Tibial nerve (tissue), 4 donors: ENCODE measurements around the gene NPDC1. TPM values are rescaled to one million over a fixed set of nuclear protein-coding genes. Genes with fewer than 3 reads are reported as not detected.

Experiments used
- DNase-seq, 2 donors: peaks; one replicate each; pipeline ENCODE4 v3.0.0-alpha.2; 2019; ENCODE audit warnings: low spot score in 2 of 2
- H3K27ac ChIP-seq, 4 donors: fragments of 200-600 bp; sonication (generic) in 3 of 4; one replicate each; pipeline ENCODE4 v1.5.1; 2017 to 2019; ENCODE audit warnings: mild to moderate bottlenecking in 1 of 4
- H3K27me3 ChIP-seq, 2 donors: fragments of 200-600 bp; sonication (generic) in 1 of 2; one replicate each; pipeline versions ENCODE4 v1.5.1 to v1.6.0; 2017 to 2019
- H3K36me3 ChIP-seq, 3 donors: fragments of 200-600 bp; sonication (generic); one replicate each; pipeline ENCODE4 v1.5.1; 2018 to 2019
- H3K4me1 ChIP-seq, 4 donors: fragments of 200-600 bp; sonication (generic) in 3 of 4; one replicate each; pipeline ENCODE4 v1.5.1; 2017 to 2019
- H3K4me3 ChIP-seq, 4 donors: fragments of 200-600 bp; sonication (generic) in 3 of 4; one replicate each; pipeline ENCODE4 v1.5.1; 2017 to 2019; ENCODE audit warnings: mild to moderate bottlenecking in 1 of 4, moderate library complexity in 1 of 4
- H3K9me3 ChIP-seq, 4 donors: fragments of 200-600 bp; sonication (generic) in 3 of 4; one replicate each; pipeline ENCODE4 v1.5.1; 2017 to 2019
- CTCF ChIP-seq, 5 experiments: fragments of 200-600 bp in 3 of 5; fragments of 450-650 bp in 2 of 5; sonication (generic) in 3 of 5; IDR thresholded peaks; one replicate each; pipeline ENCODE4 v1.5.1; 2016 to 2019; ENCODE audit warnings: antibody characterized with exemption in 5 of 5, mild to moderate bottlenecking in 3 of 5, moderate library complexity in 2 of 5
- EP300 ChIP-seq, 2 donors: sonication (generic); formaldehyde crosslinking; IDR thresholded peaks; one replicate each; pipeline ENCODE4 v1.6.1; 2017; ENCODE audit warnings: antibody characterized with exemption in 2 of 2, mild to moderate bottlenecking in 1 of 2
- POLR2A ChIP-seq, 2 donors: fragments of 450-650 bp; IDR thresholded peaks; one replicate each; pipeline ENCODE4 v1.6.1; 2017; ENCODE audit warnings: antibody characterized with exemption in 2 of 2, mild to moderate bottlenecking in 2 of 2, moderate library complexity in 2 of 2
- WGBS, 2 donors: methylation state at CpG; one replicate each; pipeline ENCODE4 v1.1.5; 2018; 5-methylcytosine and 5-hydroxymethylcytosine counted together
- total RNA-seq, 4 donors: library from RNA; depleted of rRNA; stranded (reverse); fragments of >200 nt; gene quantifications; one replicate each; pipeline ENCODE4 v1.1.0, GENCODE V29; 2016

Gene NPDC1
- total RNA-seq, 4 donors from 2014 or later = 80.6 to 269 (median 182) TPM

DNA sequence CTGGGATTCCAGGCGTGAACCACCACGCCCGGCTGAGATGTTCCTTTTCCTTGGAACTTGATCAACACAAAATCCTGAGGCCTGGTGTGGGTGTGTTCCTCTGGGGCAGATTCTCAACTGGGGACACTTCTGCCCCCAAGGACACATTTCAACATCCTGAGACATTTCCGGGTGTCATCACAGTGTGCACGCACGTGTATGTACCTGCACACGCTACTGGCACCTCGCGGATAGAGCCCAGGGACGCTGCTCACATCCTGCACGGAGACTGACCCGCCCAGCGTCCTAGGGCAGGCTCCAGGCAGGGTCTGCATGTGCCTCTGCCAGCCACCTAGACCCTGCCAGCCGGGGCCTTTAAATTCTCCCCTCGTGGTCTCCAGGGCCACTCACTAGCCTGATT is 16.4 kb upstream of the NPDC1 start:
- no peak for DNase-seq
- WGBS, 2 donors = 80 to 88% methylated on average over 15 of the region's 15 CpGs

DNA sequence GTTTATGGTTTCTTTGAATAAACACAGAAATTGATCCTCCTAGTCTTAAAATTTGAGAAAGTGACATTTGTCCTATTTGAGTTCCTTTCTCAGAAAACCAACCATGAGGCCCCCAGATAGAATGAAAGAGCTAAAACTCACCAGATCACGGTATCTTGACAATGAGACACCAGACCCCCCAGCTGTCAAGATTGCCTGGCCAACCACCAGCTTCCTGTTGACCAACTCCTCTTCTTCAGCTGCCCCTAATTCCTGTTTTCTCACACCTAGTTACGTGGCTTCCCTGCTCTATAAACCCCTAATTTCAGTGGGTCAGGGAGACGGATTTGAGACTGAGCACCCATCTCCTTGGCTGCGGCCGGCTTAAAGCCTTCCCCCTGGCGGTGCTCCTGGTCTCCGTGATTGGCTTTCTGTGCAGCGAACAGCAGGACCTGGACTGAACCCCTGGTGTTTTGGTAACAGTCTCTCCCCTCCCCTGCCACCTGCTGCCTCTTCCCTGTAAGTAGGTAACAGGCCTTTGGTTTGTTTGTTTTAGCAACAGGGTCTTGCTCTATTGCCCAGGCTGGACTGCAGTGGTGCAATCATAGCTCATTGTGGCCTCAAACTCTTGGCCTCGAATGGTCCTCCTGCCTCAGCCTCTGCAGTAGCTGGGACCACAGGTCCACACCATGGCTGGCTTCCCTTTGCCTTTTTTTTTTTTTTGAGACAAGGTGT is 12.7 kb upstream of the NPDC1 start:
- Histone ChIP-seq H3K27ac (no peak overlapping the region), H3K9me3 (no peaks in the 10 kb centered on the region), H3K4me1 (peaks cover 3 to 51% (median 25%) of the 10 kb centered on the region in 4 donors), H3K36me3 (no peaks in the 10 kb centered on the region), H3K4me3 (no peak overlapping the region), H3K27me3 (peaks cover 0 to 5% of the 10 kb centered on the region in 2 donors)
- TF ChIP-seq POLR2A (IDR thresholded peaks at IDR 0.05) (no peak), EP300 (IDR thresholded peaks at IDR 0.05) (no peak), CTCF (IDR thresholded peaks at IDR 0.05) (no peak)
- DNase-seq = no peak
- WGBS, 2 donors = 88 to 93% methylated on average over 9 of the region's 9 CpGs

More for the DNA sequence above, 16.4 kb upstream of the NPDC1 start:
- Histone ChIP-seq H3K4me1 (peaks cover 0 to 27% (median 8%) of the 10 kb centered on the region in 4 donors), H3K36me3 (no peaks in the 10 kb centered on the region), H3K4me3 (no peak overlapping the region), H3K27ac (no peak overlapping the region), H3K9me3 (no peaks in the 10 kb centered on the region), H3K27me3 (no peaks in the 10 kb centered on the region)
- TF ChIP-seq CTCF (IDR thresholded peaks at IDR 0.05) = no peak

GRCh38 chr9:137057545-137057944 is 11.6 kb upstream of the NPDC1 start:
- no peak for DNase-seq
- no peak overlapping the region for H3K4me3 ChIP-seq
- no peak for TF ChIP-seq CTCF (IDR thresholded peaks at IDR 0.05)
- TF ChIP-seq POLR2A (IDR thresholded peaks at IDR 0.05) = no peak
- TF ChIP-seq EP300 (IDR thresholded peaks at IDR 0.05) = no peak
- WGBS, 2 donors = 64 to 66% methylated on average over 16 of the region's 16 CpGs
- H3K27me3 ChIP-seq = peaks cover 0 to 16% of the 10 kb centered on the region in 2 donors
- H3K27ac ChIP-seq = peak overlapping the region in 1 of 4 donors; percentile 29
- H3K36me3 ChIP-seq = no peaks in the 10 kb centered on the region
- no peaks in the 10 kb centered on the region for H3K9me3 ChIP-seq
- H3K4me1 ChIP-seq = peaks cover 3 to 54% (median 32%) of the 10 kb centered on the region in 4 donors

DNA sequence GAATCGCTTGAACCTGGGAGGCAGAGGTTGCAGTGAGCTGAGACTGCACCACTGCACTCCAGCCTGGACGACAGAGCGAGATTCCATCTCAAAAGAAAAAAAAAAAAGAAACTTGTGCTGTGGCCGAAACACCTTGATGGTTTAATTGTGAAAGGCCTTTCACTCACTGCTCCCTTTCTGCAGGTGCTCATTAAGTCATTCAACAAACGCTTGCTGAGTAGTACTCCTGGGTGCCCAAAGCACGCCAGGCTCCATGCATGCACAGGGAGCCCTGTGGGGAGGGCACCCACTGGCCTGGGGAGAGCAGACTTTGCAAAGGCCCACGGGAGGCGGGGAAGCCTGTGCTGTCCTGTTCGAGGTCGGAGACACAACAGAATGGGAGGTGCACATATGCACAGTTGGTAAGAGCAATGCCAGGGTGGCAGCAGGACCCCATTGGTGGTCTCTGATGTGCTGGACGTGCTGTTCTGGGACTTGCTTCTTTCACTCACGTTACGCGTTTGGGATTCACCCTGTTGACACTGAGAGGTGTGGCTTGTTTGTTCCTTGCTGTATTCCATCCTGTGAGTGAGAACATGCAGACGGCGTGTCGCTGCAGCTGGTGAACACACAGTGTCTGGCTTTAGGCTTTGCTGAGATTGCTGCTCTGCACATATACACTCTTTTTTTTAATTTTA is 10.9 kb upstream of the NPDC1 start:
- Histone ChIP-seq H3K4me1 (peaks cover 3 to 61% (median 33%) of the 10 kb centered on the region in 4 donors), H3K4me3 (no peak overlapping the region), H3K36me3 (no peaks in the 10 kb centered on the region), H3K27ac (peak overlapping the region in 1 of 4 donors; percentile 92), H3K9me3 (no peaks in the 10 kb centered on the region), H3K27me3 (peaks cover 0 to 20% of the 10 kb centered on the region in 2 donors)
- TF ChIP-seq EP300 (IDR thresholded peaks at IDR 0.05) (no peak), CTCF (IDR thresholded peaks at IDR 0.05) (no peak), POLR2A (IDR thresholded peaks at IDR 0.05) (no peak)
- DNase-seq = no peak
- 66 to 72% methylated on average over 17 of the region's 17 CpGs for WGBS, 2 donors
